ENCODE results near the gene DCUN1D1.

DNA sequence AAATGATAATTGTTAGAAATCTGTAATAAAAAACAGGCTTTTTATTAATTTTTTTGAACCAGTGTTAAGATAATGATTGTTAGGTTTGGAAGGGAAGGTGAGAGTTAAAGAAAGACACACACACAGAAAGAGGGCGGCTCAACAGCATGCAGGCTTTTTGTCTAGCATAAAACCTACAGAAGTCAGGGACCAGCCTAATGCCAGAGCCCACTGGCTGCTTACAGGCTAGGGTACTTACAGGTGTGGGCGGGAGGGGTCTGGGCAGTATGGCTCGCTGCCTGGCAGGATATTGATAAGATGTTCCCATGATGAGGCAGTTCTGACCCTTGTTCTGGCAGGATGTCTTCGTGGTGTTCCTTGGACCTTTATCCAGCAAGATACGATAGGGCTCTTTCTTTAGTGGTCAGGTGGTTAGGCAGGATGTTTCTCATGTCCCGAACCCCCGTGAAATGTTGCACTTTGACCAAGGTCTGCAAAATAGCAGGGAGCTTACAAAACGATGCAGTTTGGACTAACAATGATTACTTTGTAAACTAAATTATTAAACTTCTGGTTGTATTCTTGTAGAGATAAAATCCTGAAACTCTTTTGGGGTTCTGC, 84.7 kb downstream of the DCUN1D1 start:
- TF ChIP-seq BHLHE40 (IDR thresholded peaks at IDR 0.05; ENCODE audit: borderline replicate concordance in 1 of 2, low read depth in 2 of 2, low read length in 1 of 2) (no peak), POLR2AphosphoS5 (IDR thresholded peaks at IDR 0.05; ENCODE audit: low read length) (no peak), POLR2A (IDR thresholded peaks at IDR 0.05; ENCODE audit: low read depth, low read length) (no peak), NFXL1 (IDR thresholded peaks at IDR 0.05; ENCODE audit: borderline replicate concordance) (no peak), MXI1 (IDR thresholded peaks at IDR 0.05; ENCODE audit: low read depth, low read length) (no peak), EP300 (IDR thresholded peaks at IDR 0.05; ENCODE audit: borderline replicate concordance in 1 of 2, control insufficient read depth in 1 of 2, low read depth in 2 of 2, low read length in 2 of 2) (no peak), YY1 (IDR thresholded peaks at IDR 0.05; ENCODE audit: low read depth, low read length) (no peak), EZH2 (IDR thresholded peaks at IDR 0.05; ENCODE audit: borderline replicate concordance, control insufficient read depth, low read depth, low read length) (no peak), LARP7 (IDR thresholded peaks at IDR 0.05) (no peak)
- TF ChIP-seq, protein P1, sequence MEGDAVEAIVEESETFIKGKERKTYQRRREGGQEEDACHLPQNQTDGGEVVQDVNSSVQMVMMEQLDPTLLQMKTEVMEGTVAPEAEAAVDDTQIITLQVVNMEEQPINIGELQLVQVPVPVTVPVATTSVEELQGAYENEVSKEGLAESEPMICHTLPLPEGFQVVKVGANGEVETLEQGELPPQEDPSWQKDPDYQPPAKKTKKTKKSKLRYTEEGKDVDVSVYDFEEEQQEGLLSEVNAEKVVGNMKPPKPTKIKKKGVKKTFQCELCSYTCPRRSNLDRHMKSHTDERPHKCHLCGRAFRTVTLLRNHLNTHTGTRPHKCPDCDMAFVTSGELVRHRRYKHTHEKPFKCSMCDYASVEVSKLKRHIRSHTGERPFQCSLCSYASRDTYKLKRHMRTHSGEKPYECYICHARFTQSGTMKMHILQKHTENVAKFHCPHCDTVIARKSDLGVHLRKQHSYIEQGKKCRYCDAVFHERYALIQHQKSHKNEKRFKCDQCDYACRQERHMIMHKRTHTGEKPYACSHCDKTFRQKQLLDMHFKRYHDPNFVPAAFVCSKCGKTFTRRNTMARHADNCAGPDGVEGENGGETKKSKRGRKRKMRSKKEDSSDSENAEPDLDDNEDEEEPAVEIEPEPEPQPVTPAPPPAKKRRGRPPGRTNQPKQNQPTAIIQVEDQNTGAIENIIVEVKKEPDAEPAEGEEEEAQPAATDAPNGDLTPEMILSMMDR (IDR thresholded peaks at IDR 0.05 in 2 of 3, conservative IDR thresholded peaks at IDR 0.05 in 1 of 3; ENCODE audit: control insufficient read depth in 2 of 3, extremely low read depth in 1 of 3, insufficient read depth in 1 of 3, low read depth in 3 of 3, low read length in 3 of 3), result no peak
- TF ChIP-seq, protein P2, sequence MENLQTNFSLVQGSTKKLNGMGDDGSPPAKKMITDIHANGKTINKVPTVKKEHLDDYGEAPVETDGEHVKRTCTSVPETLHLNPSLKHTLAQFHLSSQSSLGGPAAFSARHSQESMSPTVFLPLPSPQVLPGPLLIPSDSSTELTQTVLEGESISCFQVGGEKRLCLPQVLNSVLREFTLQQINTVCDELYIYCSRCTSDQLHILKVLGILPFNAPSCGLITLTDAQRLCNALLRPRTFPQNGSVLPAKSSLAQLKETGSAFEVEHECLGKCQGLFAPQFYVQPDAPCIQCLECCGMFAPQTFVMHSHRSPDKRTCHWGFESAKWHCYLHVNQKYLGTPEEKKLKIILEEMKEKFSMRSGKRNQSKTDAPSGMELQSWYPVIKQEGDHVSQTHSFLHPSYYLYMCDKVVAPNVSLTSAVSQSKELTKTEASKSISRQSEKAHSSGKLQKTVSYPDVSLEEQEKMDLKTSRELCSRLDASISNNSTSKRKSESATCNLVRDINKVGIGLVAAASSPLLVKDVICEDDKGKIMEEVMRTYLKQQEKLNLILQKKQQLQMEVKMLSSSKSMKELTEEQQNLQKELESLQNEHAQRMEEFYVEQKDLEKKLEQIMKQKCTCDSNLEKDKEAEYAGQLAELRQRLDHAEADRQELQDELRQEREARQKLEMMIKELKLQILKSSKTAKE (IDR thresholded peaks at IDR 0.05; ENCODE audit: low read depth, poor library complexity, severe bottlenecking), result no peak
